HT1080 (cell line): ENCODE results near the gene AP4E1. TPM values are rescaled to one million over a fixed set of nuclear protein-coding genes. Genes with fewer than 3 reads are reported as not detected.
"Not testable (repeated sequence)": the region's sequence is repeated elsewhere in the genome, so short reads cannot be mapped to it uniquely, and the experiment has no call there.

Source experiments
- DNase-seq: peaks from one replicate; pipeline ENCODE4 v3.0.0-alpha.2; 2015; ENCODE audit warnings: low read depth
- total RNA-seq: library from RNA; depleted of rRNA; stranded (reverse); fragments of >200 nt; shearing (Covaris generic); gene quantifications from 2 replicates; pipeline ENCODE4 v1.2.3, GENCODE V29; 2014

Gene AP4E1
- total RNA-seq, 1 experiment from 2014 or later: 6.5 TPM

DNA sequence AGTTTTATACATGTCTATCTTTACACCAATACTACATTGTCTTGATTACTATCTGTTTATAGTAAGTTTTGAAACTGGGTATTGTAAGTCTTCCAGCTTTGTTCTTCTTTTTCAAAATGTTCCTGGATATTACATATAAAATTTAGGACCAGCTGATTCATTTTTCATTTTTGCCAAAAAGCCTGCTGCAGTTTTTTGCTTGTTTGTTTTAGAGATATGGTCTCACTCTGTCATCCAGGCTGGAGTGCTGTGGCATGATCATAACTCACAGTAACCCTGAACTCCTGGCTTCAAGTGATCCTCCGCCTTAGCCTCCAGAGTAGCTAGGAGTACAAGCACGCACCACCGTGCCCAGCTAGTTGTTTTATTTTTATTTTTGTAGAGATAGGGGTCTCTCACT lies 20.4 kb upstream of the AP4E1 start:
- DNase-seq: no peak

DNA sequence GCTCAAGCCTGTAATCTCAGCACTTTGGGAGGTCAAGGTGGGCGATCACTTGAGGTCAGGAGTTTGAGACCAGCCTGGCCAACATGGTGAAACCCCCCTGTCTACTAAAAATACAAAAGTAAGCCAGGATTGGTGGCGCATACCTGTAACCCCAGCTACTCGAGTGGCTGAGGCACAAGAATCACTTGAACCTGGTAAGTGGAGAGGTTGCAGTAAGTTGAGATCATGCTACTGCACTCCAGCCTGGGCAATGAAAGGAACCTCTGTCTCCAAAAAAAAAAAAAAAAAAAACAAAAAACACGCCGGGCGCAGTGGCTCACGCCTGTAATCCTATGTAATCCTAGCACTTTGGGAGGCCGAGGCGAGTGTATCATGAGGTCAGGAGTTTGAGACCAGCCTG lies 18.9 kb upstream of the AP4E1 start:
- DNase-seq: no peak

DNA sequence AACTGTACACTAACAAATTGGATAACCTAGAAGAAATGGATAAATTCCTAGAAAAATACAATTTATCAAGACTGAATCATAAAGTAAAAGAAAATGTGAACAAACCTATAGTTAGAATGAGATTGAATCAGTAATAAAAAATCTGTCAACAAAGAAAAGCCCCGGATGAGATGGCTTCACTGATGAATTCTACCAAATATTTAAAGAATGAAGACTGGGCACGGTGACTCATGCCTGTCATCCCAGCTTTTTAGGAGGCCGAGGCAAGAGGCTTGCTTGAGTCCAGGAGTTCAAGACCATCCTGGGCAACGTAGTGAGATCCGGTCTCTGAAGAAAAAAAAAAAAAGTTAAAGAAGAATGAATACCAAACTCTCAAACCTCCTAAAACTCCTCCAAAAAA lies 17.7 kb upstream of the AP4E1 start:
- DNase-seq: peak; percentile 2

DNA sequence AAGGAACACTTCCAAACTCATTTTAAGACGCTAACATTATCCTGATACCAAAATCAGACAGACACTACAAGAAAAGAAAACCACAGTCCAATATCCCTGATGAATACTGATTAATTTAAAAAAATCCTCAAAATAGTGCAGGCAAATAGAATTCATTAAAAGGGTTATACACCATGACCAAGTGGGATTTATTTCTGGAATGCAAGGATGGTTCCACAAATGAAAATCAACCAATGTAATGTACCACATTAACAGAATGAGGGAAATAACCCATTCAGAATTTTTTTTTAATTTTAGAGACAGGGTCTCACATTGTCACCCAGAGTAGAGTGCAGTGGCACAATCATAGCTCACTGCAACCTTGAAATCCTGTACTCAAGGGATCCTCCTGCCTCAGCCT lies 17.3 kb upstream of the AP4E1 start:
- DNase-seq: no peak

DNA sequence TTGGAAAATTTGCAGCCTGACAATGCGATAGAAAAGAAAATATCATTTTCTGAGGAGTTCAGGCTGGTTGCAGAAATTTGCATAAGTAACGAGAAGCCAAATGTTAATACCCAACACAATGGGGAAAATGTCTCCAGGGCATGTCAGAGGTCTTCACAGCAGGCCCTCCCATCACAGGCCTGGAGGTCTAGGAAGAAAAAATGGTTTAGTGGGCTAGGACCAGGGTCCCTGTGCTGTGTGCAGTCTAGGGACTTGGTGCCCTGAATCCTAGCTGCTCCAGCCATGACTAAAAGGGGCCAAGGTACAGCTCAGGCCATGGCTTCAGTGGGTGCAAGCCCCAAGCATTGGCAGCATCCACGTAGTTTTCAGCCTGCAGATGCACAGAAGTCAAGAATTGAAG lies 14.5 kb upstream of the AP4E1 start:
- DNase-seq: no peak

DNA sequence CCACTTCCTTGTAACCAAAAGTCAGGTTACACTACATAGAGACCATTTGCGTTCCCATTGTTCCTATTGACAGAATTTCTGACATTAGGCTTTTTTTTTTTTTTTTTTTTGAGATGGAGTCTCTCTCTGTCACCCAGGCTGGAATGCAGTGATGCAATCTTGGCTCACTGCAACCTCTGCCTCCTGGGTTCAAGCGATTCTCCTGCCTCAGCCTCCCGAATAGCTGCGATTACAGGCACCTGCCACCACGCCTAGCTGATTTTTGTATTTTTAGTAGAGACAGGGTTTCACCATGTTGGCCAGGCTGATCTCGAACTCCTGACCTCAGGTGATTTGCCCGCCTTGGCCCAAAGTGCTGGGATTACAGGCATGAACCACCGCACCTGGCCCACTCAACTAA lies 7.1 kb upstream of the AP4E1 start:
- not testable (repeated sequence) for DNase-seq

DNA sequence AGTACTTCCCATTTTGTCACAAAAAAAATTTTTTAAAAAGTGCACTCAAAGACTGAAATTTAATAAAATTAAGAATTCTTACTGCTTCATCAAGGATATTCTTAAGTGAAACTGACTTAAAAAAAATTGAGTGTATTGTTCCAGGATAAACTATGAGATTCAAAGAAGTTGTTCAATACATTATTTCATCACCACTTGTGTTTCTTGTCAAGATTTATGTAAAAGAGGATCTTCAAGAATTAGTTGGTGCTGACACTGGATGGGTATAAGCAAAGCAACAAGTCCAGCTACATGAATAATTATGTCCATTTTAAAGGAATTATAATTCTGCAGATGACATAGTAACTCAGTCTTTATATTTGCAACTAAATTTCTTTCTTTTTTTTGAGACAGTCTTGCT lies 4.3 kb upstream of the AP4E1 start:
- no peak for DNase-seq

DNA sequence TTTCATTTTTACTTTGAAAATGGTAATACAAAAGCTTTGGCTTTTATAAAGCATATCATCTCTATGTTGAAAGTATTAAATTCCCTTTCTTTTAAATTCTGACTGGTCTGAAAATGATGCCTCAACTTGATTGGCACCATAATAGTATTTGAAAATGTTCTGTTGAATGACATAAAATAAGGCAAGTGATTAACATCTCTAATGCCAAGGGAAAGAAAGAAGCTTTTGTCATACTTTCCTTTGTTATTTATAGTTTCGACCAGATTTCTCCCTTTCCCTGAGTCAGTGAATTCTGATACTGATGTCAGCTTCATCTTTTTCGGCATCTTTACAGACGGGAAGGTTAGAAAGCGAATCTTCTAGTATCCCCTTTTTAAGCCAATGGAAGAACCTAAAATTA lies 3.4 kb upstream of the AP4E1 start:
- no peak for DNase-seq

DNA sequence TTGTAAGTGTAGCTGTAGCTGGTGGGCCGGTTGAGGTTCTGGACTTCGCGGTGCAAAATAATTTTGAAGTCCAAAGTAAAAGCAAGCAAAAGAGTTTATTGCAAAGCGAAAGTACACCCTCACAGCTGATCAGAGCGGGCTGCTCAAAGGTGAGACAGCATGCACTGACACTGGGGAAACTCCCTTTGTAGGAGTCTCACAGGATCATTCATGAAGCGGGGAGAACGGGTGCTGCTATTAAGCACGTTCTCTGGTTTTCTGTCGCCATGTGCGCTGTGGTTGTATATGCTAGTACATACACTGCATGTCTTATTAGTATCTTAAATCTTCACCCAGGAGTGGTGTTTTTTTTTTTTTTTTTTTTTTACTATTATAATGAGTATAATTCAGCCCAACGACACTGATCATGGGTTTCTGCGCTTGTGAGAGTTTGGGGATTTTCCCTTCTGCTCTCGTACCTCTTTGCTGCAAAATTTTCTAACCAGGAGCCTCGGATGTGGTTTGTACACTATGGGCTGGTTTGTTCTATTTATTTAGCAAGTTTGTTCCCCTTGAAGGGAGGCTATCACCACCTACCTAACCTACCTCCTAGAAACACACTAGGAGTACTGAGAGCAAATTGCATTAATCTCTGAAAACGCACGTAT lies 1.4 kb upstream of the AP4E1 start:
- no peak for DNase-seq

DNA sequence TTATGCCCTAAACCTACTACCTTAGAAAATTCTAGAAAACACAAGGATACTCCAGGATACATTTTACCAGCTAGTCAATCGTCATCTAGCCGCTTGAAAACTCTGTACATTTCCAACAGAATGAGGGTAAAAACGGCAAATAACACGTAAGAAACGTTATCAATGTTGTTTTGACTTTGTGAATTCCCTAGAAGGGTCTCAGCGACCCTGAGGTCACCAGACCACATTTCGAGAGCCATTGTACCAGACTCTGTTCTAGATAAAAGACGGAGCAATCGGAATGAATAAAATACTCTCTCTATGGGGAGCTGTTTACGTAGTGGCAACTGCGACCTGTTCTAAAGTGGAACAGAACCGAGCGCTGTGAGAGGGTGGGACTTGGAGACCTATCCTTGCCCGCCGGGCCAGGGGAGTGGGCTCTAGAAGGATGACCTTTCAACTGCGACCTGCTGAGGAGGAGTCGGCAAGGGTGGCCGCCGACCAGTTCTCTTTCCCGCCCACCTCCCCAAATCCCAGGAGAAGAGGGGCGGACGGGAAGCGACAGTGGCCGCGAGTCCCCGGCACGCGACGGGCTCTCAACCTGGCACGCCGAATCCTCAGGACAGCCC lies 778 bp upstream of the AP4E1 start:
- peak; percentile 23 for DNase-seq

DNA sequence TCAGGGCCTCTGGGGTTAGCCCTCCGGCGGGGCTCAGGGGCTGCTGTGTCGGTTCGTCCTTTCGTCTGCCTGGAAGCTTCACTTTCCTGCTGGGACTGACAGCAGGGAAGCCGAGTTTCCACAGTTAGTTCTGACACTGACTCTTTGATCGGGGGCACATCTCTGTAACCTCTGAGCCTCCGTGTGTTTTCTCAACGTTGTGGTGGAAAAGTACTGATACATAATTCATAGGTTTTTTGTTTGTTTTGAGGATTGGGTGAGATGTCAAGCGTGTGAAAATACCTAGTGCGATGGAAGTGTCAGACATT lies 481 bp downstream of the AP4E1 start:
- DNase-seq: no peak

DNA sequence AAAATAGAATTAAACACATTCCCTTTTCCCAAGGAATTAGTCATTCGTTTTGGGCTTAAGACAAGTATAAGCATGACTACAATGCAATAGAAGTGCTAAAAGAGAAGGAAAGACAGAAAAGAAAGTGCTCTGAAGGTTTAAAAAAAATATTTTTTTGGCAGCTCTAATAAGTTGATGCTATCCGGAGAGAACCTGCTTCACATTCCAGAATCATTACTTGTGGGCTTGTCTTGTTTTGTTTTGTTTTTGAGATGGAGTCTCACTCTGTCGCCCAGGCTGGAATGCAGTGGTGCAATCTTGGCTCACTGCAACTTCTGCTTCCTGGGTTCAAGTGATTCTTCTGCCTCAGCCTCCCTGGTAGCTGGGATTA lies 1.9 kb downstream of the AP4E1 start:
- DNase-seq: not testable (repeated sequence)

DNA sequence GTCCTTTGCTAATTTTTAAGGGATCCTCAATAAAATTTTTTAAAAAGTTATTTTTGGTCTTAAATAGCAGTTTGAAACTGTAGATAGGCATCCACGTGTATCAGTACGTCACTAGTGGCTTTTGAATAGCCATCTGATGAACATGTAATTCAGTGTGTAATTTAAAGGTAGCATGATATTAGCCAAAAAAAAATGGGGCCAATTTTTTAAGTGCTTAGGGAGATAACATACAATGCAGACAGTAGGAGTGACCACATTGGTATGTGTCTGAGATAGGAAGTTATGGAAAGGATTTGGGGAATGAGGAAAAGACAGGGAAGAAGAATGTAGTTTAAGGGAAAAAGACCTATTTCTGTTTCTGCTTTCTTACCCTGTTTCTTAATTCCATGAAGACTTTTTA lies 2.5 kb downstream of the AP4E1 start:
- DNase-seq: no peak

DNA sequence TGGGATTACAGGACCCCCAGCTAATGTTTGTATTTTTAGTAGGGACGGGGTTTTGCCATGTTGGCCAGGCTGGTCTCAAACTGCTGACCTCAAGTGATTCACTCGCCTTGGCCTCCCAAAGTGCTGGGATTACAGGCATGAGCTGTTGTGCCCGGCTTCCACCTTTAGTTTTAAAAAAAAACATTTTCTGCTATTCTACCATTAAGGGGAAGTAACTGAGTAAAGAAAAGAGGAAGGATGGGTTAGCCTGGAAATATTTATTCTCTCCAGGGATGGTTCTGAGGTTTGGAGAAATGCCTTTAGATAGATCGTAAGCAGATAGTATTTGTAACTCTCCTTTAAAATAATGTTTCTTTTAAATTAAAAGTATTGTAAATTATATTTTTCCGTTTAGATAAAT lies 3.1 kb downstream of the AP4E1 start:
- no peak for DNase-seq

DNA sequence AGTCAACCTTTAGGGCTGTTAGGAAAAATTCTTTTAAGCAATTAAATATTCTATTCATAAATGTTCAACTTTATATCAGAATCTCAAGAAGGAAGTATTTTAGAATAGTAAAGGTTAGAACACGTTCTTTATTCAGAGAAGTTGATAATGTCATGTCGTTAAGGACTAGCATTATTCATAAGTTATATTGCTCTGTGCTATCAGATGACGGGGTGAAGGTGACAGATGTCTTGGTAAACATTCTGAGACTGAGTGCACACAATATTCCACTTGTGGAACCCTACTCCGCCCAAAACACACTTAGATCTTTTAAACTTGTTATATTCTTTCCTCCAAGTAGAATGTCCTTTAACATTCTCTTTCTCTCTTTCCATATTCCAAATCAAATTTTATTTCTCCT lies 7.9 kb downstream of the AP4E1 start:
- no peak for DNase-seq

DNA sequence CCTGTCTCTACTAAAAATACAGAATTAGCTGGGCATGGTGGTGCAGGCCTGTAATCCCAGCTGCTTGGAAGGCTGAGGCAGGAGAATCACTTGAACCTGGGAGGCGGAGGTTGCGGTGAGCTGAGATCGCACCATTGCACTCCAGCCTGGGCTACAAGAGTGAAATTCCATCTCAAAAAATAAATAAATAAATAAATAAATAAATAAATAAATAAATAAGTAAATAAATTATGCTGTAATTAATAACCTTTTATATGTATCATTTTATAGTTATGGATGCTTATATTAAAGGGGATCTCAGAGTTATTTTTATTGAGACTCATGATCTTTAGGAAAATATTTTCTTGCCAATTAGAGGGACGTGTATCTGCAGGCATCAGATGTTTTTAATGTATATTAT lies 10.9 kb downstream of the AP4E1 start:
- DNase-seq: not testable (repeated sequence)

DNA sequence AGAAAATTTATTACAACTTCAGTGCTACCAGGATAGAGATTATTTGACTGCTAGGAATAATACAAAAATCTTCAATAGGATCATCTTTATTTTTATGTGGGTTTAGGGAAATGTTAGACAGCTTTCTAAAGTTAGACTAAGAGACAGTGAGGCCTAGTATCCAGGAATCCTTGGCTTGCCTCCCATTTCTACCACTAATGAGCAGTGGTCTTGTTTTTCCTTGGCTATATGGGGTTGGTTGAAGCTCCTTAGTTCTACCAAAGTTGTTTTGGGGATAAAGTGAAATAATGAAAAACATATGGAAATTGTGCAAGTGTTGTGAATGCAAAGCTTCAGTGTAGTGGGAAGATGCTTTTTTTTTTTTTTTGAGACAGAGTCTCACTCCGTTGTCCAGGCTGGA lies 16.8 kb downstream of the AP4E1 start:
- no peak for DNase-seq

DNA sequence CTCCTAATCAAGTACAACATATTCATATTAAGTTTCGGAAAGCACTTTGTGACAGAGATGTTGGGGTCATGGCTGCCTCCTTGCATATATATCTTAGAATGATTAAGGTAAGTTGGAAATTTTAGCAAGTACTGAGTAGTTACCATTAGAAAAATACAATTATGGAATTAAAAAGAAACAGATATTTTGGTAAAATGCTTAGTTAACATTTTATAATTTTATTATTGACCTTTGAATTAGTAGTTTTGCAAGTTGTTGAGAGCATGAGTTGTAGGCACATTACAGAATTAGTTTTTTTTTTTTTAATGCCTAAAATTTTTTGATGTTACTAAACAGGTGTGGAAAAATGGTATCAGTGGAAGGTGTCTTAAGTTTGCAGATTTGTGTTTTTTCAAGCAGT lies 20.6 kb downstream of the AP4E1 start:
- no peak for DNase-seq

DNA sequence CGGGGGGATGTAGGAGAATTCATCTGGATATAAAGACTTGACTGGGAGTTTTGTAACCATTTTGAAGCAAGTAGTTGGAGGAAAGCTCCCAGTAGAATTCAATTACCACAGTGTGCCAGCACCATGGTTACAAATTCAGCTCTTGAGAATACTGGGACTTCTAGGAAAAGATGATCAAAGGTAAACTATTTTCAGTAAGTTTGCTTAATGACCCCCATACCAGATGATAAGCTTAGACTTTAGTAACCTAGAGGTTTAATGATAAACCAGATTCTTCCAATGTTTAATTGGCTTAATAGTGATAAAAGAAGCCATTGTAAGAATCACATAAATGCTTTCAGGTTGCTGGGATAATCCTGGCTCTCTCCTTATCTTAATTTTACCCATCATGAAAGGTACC lies 22.3 kb downstream of the AP4E1 start:
- no peak for DNase-seq

DNA sequence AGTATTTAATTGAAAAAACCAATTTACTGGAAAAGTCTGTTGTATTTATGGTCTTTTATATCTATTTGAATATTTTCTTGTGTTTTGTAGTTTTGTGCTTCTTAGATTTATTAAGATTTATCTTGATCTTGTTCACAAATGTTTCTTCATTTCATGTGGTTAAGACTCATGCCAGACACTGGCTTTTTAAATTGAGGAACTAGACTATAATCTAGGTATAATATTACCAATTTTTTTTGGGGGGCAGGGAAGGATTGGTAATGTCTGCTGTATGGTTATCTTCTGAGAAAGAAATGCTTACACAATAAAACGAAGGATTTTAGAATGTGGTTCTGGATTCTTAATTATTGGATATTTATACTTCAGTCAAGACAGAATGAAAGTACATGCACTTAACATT lies 24.9 kb downstream of the AP4E1 start:
- no peak for DNase-seq

DNA sequence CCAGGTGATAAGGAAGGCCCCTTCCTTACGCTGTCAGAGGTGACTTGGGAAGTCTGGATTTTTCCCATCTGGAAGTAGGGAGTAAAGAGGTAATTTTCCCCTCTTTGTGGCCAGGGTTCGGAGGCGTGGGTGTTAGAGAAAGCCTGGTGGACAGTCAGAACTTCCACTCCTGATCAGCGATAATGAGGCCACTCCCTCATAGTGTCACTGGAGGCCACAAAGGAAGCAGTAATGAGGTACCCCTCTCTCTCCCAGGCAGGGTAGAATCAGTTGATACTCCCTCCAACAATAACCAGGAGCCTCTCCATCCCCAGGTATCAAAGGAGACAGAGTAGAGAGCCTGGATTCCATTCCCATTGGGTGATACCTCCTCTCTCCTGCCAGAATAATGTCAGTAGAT lies 30.0 kb downstream of the AP4E1 start:
- DNase-seq: no peak

DNA sequence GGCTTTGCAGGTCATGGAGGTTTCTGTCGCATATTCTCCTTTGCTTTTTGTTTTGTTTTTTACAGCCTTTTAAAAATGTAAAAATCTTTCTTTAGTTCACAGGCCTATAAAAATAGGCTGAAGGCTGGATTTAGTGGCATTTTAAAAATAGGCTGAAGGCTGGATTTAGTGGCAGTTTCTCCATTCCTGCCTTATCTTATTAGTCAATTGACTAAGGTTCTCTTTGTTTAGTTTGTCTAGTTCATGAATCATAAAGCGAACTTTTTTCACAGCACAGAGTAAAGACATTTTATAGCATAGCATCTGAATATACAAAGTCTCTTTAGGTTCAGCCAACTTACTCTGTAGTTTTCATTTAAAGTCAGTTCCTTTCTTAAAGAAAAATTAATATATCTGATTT lies 31.4 kb downstream of the AP4E1 start:
- no peak for DNase-seq

DNA sequence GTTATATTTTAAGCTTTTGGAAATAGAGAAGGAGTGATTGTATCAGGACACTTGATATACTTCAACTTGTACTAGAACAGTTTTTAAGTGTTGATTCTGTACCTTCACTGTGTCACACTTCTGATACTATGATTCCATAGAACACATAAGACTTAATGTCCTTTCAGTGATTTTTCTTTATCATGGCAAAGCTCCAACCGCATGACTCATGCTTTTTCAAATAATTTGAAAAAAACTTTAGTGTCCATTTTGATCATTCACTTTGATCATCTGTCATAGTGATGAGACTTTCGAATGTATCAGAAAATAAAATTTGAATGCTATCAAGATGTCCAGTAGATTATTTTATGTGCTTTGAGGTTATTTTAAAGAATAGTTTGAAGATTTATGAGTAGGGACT lies 32.0 kb downstream of the AP4E1 start:
- DNase-seq: peak; percentile 10

DNA sequence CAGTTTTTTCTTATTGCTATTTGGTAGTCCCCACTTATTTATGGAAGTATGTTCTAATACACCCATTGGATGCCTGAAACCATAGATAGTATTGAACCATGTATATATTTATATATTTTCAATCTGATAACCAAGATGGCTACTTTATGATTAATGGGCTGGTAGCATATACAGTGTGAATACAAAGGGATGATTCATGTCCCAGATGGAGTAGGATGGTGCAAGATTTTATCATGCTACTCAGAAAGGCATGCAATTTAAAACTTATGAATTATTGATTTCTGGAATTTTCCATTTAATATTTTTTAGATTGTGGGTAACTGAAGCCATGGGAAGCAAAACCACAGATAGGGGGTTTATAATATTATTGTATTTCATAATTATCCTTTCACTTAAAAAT lies 35.2 kb downstream of the AP4E1 start:
- DNase-seq: no peak
